Endothelial cell of umbilical vein (primary cell): ENCODE measurements around the gene CCDC85B. TPM values are rescaled to one million over a fixed set of nuclear protein-coding genes. Genes with fewer than 3 reads are reported as not detected.

Experiments used
- BruUV-seq: library from RNA; stranded (reverse); fragments of 400-500 nt; replicated peaks from 2 replicates; lab custom pipeline; 2021; lab: Mats Ljungman, UMichigan
- CTCF ChIA-PET: fragments of 300-600, 350-600 bp; sonication (Branson Sonifier 250); formaldehyde crosslinking; loops from one replicate; lab custom pipeline; 2021; ENCODE audit warnings: antibody characterized with exemption, inconsistent platforms; lab: Charles Lee
- POLR2A ChIA-PET: fragments of 300-600, 350-600 bp; sonication (Branson Sonifier 250); formaldehyde crosslinking; loops from one replicate; lab custom pipeline; 2021; ENCODE audit warnings: antibody characterized with exemption, inconsistent platforms; lab: Charles Lee
- DNase-seq: peaks from one replicate; pipeline ENCODE4 v3.0.0-alpha.2; 2011; ENCODE audit warnings: low read depth, low spot score
- FAIRE-seq: peaks from 2 replicates; lab custom pipeline; 2011; peaks lifted over from hg19 to GRCh38; lab: Jason Lieb, UNC
- H2AFZ ChIP-seq: 2 replicates; pipeline ENCODE4 v1.6.0; 2012; ENCODE audit warnings: low read depth, low read length, control low read depth, inconsistent platforms
- H3K27ac ChIP-seq: 2 replicates; pipeline ENCODE4 v1.5.1; 2011; ENCODE audit warnings: low read depth, mild to moderate bottlenecking, control low read depth, low read length, moderate library complexity; ENCODE audit not compliant: insufficient read depth
- H3K27me3 ChIP-seq, 2 experiments: 2 replicates each; pipeline versions ENCODE4 v1.6.0 to v1.6.1; 2011; ENCODE audit warnings: low read length in 2 of 2, mixed read lengths in 1 of 2; ENCODE audit not compliant: control insufficient read depth in 2 of 2, insufficient read depth in 2 of 2
- H3K36me3 ChIP-seq, 2 experiments: 2 replicates in 1 of 2; 3 replicates in 1 of 2; pipeline ENCODE4 v1.5.1; 2011; ENCODE audit warnings: low read length in 2 of 2, mild to moderate bottlenecking in 1 of 2, moderate library complexity in 1 of 2; ENCODE audit not compliant: control insufficient read depth in 2 of 2, insufficient read depth in 2 of 2; ENCODE audit errors: extremely low read depth in 1 of 2
- H3K4me1 ChIP-seq: 3 replicates; pipeline ENCODE4 v1.5.1; 2011; ENCODE audit warnings: mild to moderate bottlenecking, low read length; ENCODE audit not compliant: control insufficient read depth, insufficient read depth; ENCODE audit errors: extremely low read depth
- H3K4me2 ChIP-seq: 2 replicates; pipeline ENCODE4 v1.6.1; 2011; ENCODE audit warnings: low read length, control low read depth, mixed read lengths; ENCODE audit not compliant: insufficient read depth
- H3K4me3 ChIP-seq, 3 experiments: fragments of 200-600 bp in 1 of 3; sonication (generic), shearing (Covaris generic) in 1 of 3; replicated peaks in 1 of 3; 2 replicates each; pipeline ENCODE4 v1.5.1; 2011 to 2016; ENCODE audit warnings: control low read depth in 3 of 3, low read length in 3 of 3, mild to moderate bottlenecking in 2 of 3, inconsistent platforms in 1 of 3, low read depth in 1 of 3, moderate library complexity in 1 of 3; ENCODE audit not compliant: insufficient read depth in 1 of 3
- H3K79me2 ChIP-seq: 2 replicates; pipeline ENCODE4 v1.6.0; 2012; ENCODE audit warnings: low read length, inconsistent platforms; ENCODE audit not compliant: control insufficient read depth, insufficient read depth
- H3K9ac ChIP-seq: replicated peaks from 2 replicates; pipeline ENCODE3; 2011; ENCODE audit warnings: low read length, control low read depth; ENCODE audit not compliant: insufficient read depth; ENCODE audit errors: extremely low read depth
- H3K9me1 ChIP-seq: replicated peaks from 3 replicates; pipeline ENCODE4 v1.6.0; 2011; ENCODE audit warnings: mild to moderate bottlenecking, low read length; ENCODE audit not compliant: control insufficient read depth, insufficient read depth; ENCODE audit errors: extremely low read depth
- H3K9me3 ChIP-seq: replicated peaks from 2 replicates; pipeline ENCODE4 v1.5.1; 2012; ENCODE audit warnings: low read length, inconsistent platforms; ENCODE audit not compliant: control insufficient read depth, insufficient read depth
- H4K20me1 ChIP-seq: replicated peaks from 2 replicates; pipeline ENCODE3; 2011; ENCODE audit warnings: mild to moderate bottlenecking, low read length; ENCODE audit not compliant: control insufficient read depth, insufficient read depth; ENCODE audit errors: extremely low read depth
- CTCF ChIP-seq, 2 donors: IDR thresholded peaks; 1 replicate in 1 of 2; 2 replicates in 1 of 2; pipeline ENCODE4 v1.5.1; 2011; ENCODE audit warnings: low read length in 2 of 2, mild to moderate bottlenecking in 2 of 2, moderate library complexity in 2 of 2, control low read depth in 1 of 2, inconsistent platforms in 1 of 2, low read depth in 1 of 2; ENCODE audit not compliant: insufficient read depth in 1 of 2; ENCODE audit errors: extremely low read depth in 1 of 2
- EZH2 ChIP-seq: IDR thresholded peaks from 2 replicates; pipeline ENCODE4 v1.6.1; 2012; ENCODE audit warnings: borderline replicate concordance, low read depth, mild to moderate bottlenecking, moderate library complexity, low read length, inconsistent platforms; ENCODE audit not compliant: severe bottlenecking
- FOS ChIP-seq: IDR thresholded peaks from 2 replicates; pipeline ENCODE4 v1.6.1; 2011; ENCODE audit warnings: mild to moderate bottlenecking, low read length, moderate library complexity, borderline replicate concordance; ENCODE audit not compliant: insufficient read depth
- GATA2 ChIP-seq: IDR thresholded peaks from 2 replicates; pipeline ENCODE4 v1.7.0; 2011; ENCODE audit warnings: low read depth, mild to moderate bottlenecking, moderate library complexity, mixed read lengths, low read length; ENCODE audit not compliant: insufficient read length, insufficient read depth
- JUN ChIP-seq: IDR thresholded peaks from 2 replicates; pipeline ENCODE4 v1.6.1; 2011; ENCODE audit warnings: borderline replicate concordance, low read depth; ENCODE audit not compliant: insufficient read length, insufficient read depth
- MYC ChIP-seq: IDR thresholded peaks from one replicate; pipeline ENCODE4 v1.6.1; 2011; ENCODE audit warnings: mild to moderate bottlenecking, low read depth, low read length
- POLR2A ChIP-seq: IDR thresholded peaks from 2 replicates; pipeline ENCODE4 v1.6.1; 2012; ENCODE audit warnings: low read depth, mild to moderate bottlenecking, control low read depth, low read length
- POLR2AphosphoS5 ChIP-seq: IDR thresholded peaks from 2 replicates; pipeline ENCODE4 v1.6.1; 2012; ENCODE audit warnings: low read depth, mild to moderate bottlenecking, control low read depth, low read length, moderate library complexity; ENCODE audit not compliant: insufficient read depth
- dilution Hi-C: fragments of 300-500 bp; cut with MboI; formaldehyde crosslinking; loops from one replicate; pipeline ENCODE4 v1.15.0; 2019; ENCODE audit warnings: low sequenced_read_pairs; ENCODE audit not compliant: extremely low pct_ligation_motif_present
- intact Hi-C: fragments of 100-400 bp; cut with micrococcal nuclease; formaldehyde crosslinking; loops from one replicate; pipeline ENCODE4 v1.10.0; 2022
- polyA plus RNA-seq, 4 experiments: library from polyadenylated mRNA; depleted of rRNA in 3 of 4; stranded (reverse) in 3 of 4; unstranded in 1 of 4; fragments of >200 nt; gene quantifications; 2 replicates each; pipeline versions ENCODE4 v1.2.1 to v1.2.3, GENCODE V29; 2011 to 2012; ENCODE audit warnings: missing spikeins in 1 of 4
- total RNA-seq: library from RNA; stranded (reverse); gene quantifications from 2 replicates; pipeline ENCODE4 v1.2.3, GENCODE V29; 2021
- TF ChIP-seq, protein P1 (sequence below): IDR thresholded peaks from 2 replicates; pipeline ENCODE4 v1.6.1; 2011; ENCODE audit not compliant: insufficient read depth, insufficient read length

The CCDC85B gene
- total and polyA plus RNA-seq, 2 donors (not counting 3 experiments of a cell fraction or from before 2014, with no cell fraction given), result 105 to 107 TPM

DNA sequence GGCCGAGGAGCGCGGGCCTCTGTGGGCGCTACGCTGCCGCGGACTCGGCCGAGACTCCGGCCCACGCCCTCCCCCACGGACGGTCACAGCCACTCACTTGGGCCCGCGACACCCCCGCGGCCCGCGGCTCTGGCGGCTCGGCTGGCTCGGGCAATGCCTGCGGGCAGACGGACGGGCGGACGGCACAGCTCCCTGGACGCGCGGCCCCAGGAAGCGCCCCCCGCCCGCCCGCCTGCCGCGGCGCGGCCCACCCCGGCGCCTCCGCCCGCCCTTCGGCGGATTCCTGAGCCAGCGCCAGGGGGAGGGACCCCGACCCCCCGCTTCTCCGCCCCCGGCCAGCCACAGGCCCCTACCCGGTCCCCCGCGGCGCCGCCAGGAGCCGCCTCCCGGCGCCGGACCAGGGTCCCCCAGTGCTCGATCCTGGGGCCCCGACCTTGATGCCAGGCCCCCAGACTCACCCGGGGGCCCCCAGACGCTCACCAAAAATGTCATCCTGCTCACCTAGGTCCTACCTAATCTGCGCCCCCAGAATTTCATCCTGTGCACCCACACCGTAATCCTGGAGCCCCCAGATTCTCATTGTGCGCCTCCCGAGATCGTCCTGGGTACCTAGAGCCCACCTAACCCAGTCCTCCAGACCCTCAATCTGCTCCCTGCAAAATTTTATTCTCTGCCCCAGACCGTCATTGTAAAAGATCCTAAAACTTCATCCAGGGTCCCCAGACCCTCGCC is 17.7 kb upstream of the CCDC85B start, which contains the start of gene EFEMP2:
EFEMP2 (minus strand) TSS at position 215 of the 732 bp plus-strand sequence. CDS start 446 bp downstream, outside the sequence.
- Histone ChIP-seq H4K20me1 (no peaks in the 10 kb centered on the region), H3K9me3 (no peaks in the 10 kb centered on the region), H2AFZ (peak within 1 kb of the TSS; percentile 62), H3K9ac (peak within 1 kb of the TSS; percentile 66), H3K4me1 (peaks cover 17% of the 10 kb centered on the region), H3K27me3 (no peaks in the 10 kb centered on the region), H3K79me2 (peaks cover 2% of the 10 kb centered on the region), H3K27ac (peak within 1 kb of the TSS; percentile 52), H3K36me3 (peaks cover 0 to 13% of the 10 kb centered on the region in 2 experiments), H3K9me1 (no peaks in the 10 kb centered on the region), H3K4me3 (peak within 1 kb of the TSS; percentile 42 to 55 (median 47)), H3K4me2 (peak within 1 kb of the TSS; percentile 81)
- FAIRE-seq, result no peak
- dilution Hi-C loops, result no loop called here
- CTCF ChIA-PET, result interaction anchor here (1.3 to 7.1 kb wide), 6 partner anchors 12 to 93 kb away, joined by 4 to 73 read pairs (median 10); partner anchors contain the start of genes AP5B1, CCDC85B, CFL1 and FIBP
- intact Hi-C loops, result loop anchor here (1.0 to 2.0 kb wide), 2 partner anchors 12 to 16 kb away; partner anchors contain the start of genes FIBP and MUS81
- BruUV-seq, result no TSS peak
- POLR2A ChIA-PET, result interaction anchor here (1.9 kb wide), 1 partner anchor 12 kb away, joined by 19 read pairs; the partner anchor contains the start of gene MUS81
- no peak for DNase-seq
- no peak for TF ChIP-seq POLR2A
- no peak for TF ChIP-seq MYC
- no peak for TF ChIP-seq POLR2AphosphoS5
- TF ChIP-seq EZH2, result no peak
- TF ChIP-seq, protein P1, sequence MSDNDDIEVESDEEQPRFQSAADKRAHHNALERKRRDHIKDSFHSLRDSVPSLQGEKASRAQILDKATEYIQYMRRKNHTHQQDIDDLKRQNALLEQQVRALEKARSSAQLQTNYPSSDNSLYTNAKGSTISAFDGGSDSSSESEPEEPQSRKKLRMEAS, result no peak
- no peak for TF ChIP-seq FOS
- TF ChIP-seq CTCF (IDR thresholded peaks at IDR 0.05; ENCODE audit: extremely low read depth in 1 of 2, insufficient read depth in 1 of 2, low read depth in 1 of 2, low read length in 2 of 2), result no peak
- TF ChIP-seq JUN, result no peak
- no peak for TF ChIP-seq GATA2
